Tibial nerve (tissue), 4 donors: ENCODE data around the gene UBASH3B. TPM values are rescaled to one million over a fixed set of nuclear protein-coding genes. Genes with fewer than 3 reads are reported as not detected.

ENCODE experiments used
- DNase-seq, 2 donors: peaks; one replicate each; pipeline ENCODE4 v3.0.0-alpha.2; 2019; ENCODE audit warnings: low spot score in 2 of 2
- H3K27ac ChIP-seq, 4 donors: fragments of 200-600 bp; sonication (generic) in 3 of 4; one replicate each; pipeline ENCODE4 v1.5.1; 2017 to 2019; ENCODE audit warnings: mild to moderate bottlenecking in 1 of 4
- H3K27me3 ChIP-seq, 2 donors: fragments of 200-600 bp; sonication (generic) in 1 of 2; one replicate each; pipeline versions ENCODE4 v1.5.1 to v1.6.0; 2017 to 2019
- H3K36me3 ChIP-seq, 3 donors: fragments of 200-600 bp; sonication (generic); one replicate each; pipeline ENCODE4 v1.5.1; 2018 to 2019
- H3K4me1 ChIP-seq, 4 donors: fragments of 200-600 bp; sonication (generic) in 3 of 4; one replicate each; pipeline ENCODE4 v1.5.1; 2017 to 2019
- H3K4me3 ChIP-seq, 4 donors: fragments of 200-600 bp; sonication (generic) in 3 of 4; one replicate each; pipeline ENCODE4 v1.5.1; 2017 to 2019; ENCODE audit warnings: mild to moderate bottlenecking in 1 of 4, moderate library complexity in 1 of 4
- H3K9me3 ChIP-seq, 4 donors: fragments of 200-600 bp; sonication (generic) in 3 of 4; one replicate each; pipeline ENCODE4 v1.5.1; 2017 to 2019
- EP300 ChIP-seq, 2 donors: sonication (generic); formaldehyde crosslinking; IDR thresholded peaks; one replicate each; pipeline ENCODE4 v1.6.1; 2017; ENCODE audit warnings: antibody characterized with exemption in 2 of 2, mild to moderate bottlenecking in 1 of 2
- POLR2A ChIP-seq, 2 donors: fragments of 450-650 bp; IDR thresholded peaks; one replicate each; pipeline ENCODE4 v1.6.1; 2017; ENCODE audit warnings: antibody characterized with exemption in 2 of 2, mild to moderate bottlenecking in 2 of 2, moderate library complexity in 2 of 2
- WGBS, 2 donors: methylation state at CpG; one replicate each; pipeline ENCODE4 v1.1.5; 2018; 5-methylcytosine and 5-hydroxymethylcytosine counted together
- total RNA-seq, 4 donors: library from RNA; depleted of rRNA; stranded (reverse); fragments of >200 nt; gene quantifications; one replicate each; pipeline ENCODE4 v1.1.0, GENCODE V29; 2016
- TF ChIP-seq, protein P1 (sequence below), 5 experiments: fragments of 200-600 bp in 3 of 5; fragments of 450-650 bp in 2 of 5; sonication (generic) in 3 of 5; IDR thresholded peaks; one replicate each; pipeline ENCODE4 v1.5.1; 2016 to 2019; ENCODE audit warnings: antibody characterized with exemption in 5 of 5, mild to moderate bottlenecking in 3 of 5, moderate library complexity in 2 of 5

Gene UBASH3B
- total RNA-seq, 4 donors from 2014 or later = 0.66 to 5.1 (median 1.8) TPM

DNA sequence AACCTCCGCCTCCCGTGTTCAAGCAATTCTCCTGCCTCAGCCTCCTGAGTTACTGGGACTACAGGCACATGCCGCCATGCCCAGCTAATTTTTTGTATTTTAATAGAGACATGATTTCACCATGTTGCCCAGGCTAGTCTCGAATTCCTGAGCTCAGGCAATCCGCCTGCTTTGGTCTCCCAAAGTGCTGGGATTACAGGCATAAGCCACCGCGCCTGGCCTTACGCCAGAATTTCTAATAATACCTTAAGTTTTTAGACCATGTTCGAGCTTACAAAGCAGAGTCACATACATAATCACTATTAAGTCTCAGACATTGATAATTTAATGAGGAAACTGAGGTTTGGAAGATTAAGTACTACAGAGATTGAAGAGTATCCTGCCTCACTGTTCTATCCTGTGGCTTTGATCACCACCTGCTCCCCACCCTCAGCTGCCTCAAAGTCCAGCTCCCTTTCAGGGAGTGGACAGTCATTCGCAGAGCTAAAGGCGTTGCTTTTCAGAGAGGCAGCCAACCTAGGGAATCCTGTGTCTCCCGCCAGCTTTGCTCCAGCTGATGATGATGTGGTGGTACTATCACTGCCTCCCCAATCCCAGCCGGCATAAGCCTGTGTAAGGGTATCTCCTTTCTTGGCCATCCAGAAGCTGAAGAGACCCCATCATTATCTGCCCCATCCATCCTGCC is 7.7 kb downstream of the UBASH3B start:
- H3K4me1 ChIP-seq = peaks cover 0 to 5% (median 0%) of the 10 kb centered on the region in 4 donors
- no peaks in the 10 kb centered on the region for H3K27me3 ChIP-seq
- H3K9me3 ChIP-seq = no peaks in the 10 kb centered on the region
- no peak for DNase-seq
- TF ChIP-seq POLR2A (IDR thresholded peaks at IDR 0.05) = no peak
- no peak for TF ChIP-seq EP300 (IDR thresholded peaks at IDR 0.05)
- TF ChIP-seq, protein P1, sequence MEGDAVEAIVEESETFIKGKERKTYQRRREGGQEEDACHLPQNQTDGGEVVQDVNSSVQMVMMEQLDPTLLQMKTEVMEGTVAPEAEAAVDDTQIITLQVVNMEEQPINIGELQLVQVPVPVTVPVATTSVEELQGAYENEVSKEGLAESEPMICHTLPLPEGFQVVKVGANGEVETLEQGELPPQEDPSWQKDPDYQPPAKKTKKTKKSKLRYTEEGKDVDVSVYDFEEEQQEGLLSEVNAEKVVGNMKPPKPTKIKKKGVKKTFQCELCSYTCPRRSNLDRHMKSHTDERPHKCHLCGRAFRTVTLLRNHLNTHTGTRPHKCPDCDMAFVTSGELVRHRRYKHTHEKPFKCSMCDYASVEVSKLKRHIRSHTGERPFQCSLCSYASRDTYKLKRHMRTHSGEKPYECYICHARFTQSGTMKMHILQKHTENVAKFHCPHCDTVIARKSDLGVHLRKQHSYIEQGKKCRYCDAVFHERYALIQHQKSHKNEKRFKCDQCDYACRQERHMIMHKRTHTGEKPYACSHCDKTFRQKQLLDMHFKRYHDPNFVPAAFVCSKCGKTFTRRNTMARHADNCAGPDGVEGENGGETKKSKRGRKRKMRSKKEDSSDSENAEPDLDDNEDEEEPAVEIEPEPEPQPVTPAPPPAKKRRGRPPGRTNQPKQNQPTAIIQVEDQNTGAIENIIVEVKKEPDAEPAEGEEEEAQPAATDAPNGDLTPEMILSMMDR (IDR thresholded peaks at IDR 0.05) = no peak
- WGBS, 2 donors = 92% methylated on average over 13 of the region's 13 CpGs
- no peak overlapping the region for H3K4me3 ChIP-seq
- no peak overlapping the region for H3K27ac ChIP-seq
- H3K36me3 ChIP-seq = no peaks in the 10 kb centered on the region

DNA sequence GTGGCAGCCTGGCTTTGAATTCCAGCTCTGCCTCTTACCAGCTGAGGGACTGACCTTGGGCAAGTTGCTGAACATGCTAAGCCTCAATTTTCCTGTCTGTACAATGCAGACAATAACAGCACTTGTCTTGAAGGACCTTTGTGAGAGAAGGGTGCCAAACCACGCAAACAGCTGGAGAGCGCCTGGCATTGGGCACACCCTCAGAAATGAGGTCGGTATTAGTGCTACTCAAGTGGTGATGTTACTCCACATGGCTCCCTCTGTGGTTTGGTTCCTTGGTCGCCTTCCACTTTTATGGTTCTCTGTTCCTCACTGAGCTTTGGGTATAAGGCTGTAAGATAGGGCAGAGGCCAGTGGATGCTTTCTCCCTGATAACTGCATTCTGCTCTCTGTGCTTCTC is 8.2 kb downstream of the UBASH3B start:
- no peaks in the 10 kb centered on the region for H3K9me3 ChIP-seq
- no peak overlapping the region for H3K27ac ChIP-seq
- peaks cover 0 to 5% (median 0%) of the 10 kb centered on the region in 4 donors for H3K4me1 ChIP-seq
- WGBS, 2 donors = 72 to 78% methylated on average over 4 of the region's 4 CpGs
- H3K27me3 ChIP-seq = no peaks in the 10 kb centered on the region
- DNase-seq = no peak
- no peak overlapping the region for H3K4me3 ChIP-seq
- no peaks in the 10 kb centered on the region for H3K36me3 ChIP-seq
- TF ChIP-seq POLR2A (IDR thresholded peaks at IDR 0.05) = no peak
- TF ChIP-seq, protein P1 (IDR thresholded peaks at IDR 0.05) = no peak
- TF ChIP-seq EP300 (IDR thresholded peaks at IDR 0.05) = no peak

DNA sequence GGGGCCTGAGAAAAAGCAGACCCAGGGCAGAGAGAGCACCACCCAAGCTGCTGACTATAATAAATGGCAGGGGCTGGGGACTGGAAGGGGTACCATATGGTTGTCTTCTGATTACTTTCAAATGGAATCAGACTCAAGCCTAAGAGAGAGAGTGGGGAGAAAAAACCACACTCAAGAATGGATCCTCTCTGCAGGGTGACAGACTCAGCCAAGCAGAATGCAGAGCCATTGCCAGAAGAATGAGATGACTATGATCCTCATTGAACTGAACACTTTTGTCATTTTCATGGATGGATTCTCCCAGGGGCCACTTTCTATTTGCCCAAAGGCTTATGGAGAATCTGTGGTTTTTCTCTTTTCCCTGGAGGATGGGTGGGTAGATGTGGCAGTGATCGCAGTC is 8.7 kb downstream of the UBASH3B start:
- Histone ChIP-seq H3K4me3 (no peak overlapping the region), H3K9me3 (peaks cover 0 to 3% (median 0%) of the 10 kb centered on the region in 4 donors), H3K27me3 (no peaks in the 10 kb centered on the region), H3K4me1 (peaks cover 0 to 5% (median 0%) of the 10 kb centered on the region in 4 donors), H3K36me3 (no peaks in the 10 kb centered on the region), H3K27ac (no peak overlapping the region)
- DNase-seq = no peak
- TF ChIP-seq, protein P1 (IDR thresholded peaks at IDR 0.05) = no peak
- TF ChIP-seq POLR2A (IDR thresholded peaks at IDR 0.05) (no peak), EP300 (IDR thresholded peaks at IDR 0.05) (no peak)
- WGBS, 2 donors = 89 to 100% methylated on average over 1 of the region's 1 CpG

DNA sequence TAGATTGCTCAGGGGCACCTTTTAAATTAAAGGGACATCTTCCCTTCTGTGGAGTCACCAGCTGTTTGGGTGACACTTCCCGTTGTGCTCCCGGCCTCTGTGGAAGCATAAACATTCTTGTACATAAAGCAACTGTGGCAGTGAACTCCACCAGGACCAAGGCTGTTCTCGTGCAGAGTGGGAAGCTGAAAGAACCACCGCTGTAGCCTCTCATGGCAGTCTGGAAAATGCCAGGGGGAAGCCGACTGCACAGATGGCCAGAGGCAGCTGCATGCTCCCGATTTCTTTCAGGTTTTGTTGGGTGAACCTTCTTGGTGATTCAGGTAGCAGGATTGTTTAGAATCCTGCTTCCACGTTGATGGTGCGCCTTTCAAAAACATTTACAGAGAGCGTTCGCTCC is 10.3 kb downstream of the UBASH3B start:
- H3K4me1 ChIP-seq = peaks cover 0 to 5% (median 0%) of the 10 kb centered on the region in 4 donors
- WGBS, 2 donors = 55 to 62% methylated on average over 10 of the region's 10 CpGs

DNA sequence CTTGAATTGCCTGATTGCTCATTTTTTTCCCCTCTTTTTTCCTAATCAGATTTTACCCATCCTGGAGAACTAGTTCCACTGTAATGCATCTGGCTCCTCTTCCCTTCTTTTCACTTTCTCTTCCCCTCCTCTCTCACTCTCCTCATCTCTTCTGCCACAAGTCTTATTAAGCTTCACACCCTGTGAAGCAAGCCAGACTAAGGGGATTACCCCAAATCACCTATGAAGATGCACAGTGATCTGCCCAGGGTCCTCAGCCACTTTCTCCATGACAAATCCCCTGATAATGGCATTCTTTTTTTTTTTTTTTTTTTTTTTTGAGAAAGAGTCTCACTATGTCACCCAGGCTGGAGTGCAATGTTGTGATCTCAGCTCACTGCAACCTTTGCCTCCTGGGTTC is 11.2 kb downstream of the UBASH3B start:
- H3K4me1 ChIP-seq = peaks cover 0 to 5% (median 0%) of the 10 kb centered on the region in 4 donors
- no peaks in the 10 kb centered on the region for H3K27me3 ChIP-seq

More for the DNA sequence above, 10.3 kb downstream of the UBASH3B start:
- H3K4me3 ChIP-seq = no peak overlapping the region
- no peak overlapping the region for H3K27ac ChIP-seq
- H3K36me3 ChIP-seq = no peaks in the 10 kb centered on the region
- no peak for DNase-seq
- no peak for TF ChIP-seq EP300 (IDR thresholded peaks at IDR 0.05)
- no peak for TF ChIP-seq POLR2A (IDR thresholded peaks at IDR 0.05)
- H3K27me3 ChIP-seq = no peaks in the 10 kb centered on the region
- H3K9me3 ChIP-seq = peaks cover 0 to 6% (median 0%) of the 10 kb centered on the region in 4 donors

More for the DNA sequence above, 11.2 kb downstream of the UBASH3B start:
- no peak for TF ChIP-seq POLR2A (IDR thresholded peaks at IDR 0.05)
- no peak for TF ChIP-seq EP300 (IDR thresholded peaks at IDR 0.05)
- TF ChIP-seq, protein P1 (IDR thresholded peaks at IDR 0.05) = no peak
- no peak overlapping the region for H3K4me3 ChIP-seq
- peaks cover 0 to 6% (median 0%) of the 10 kb centered on the region in 4 donors for H3K9me3 ChIP-seq
- no peak for DNase-seq
- H3K27ac ChIP-seq = no peak overlapping the region
- no peaks in the 10 kb centered on the region for H3K36me3 ChIP-seq
